Sigmoid colon (tissue), 3 donors: ENCODE results near the gene IL24.
A peak's percentile ranks its signal among the peaks of the same experiment; 100 is the strongest.

Source experiments
- CTCF ChIP-seq, 4 experiments: fragments of 450-650 bp in 3 of 4; fragments of 200-600 bp in 1 of 4; IDR thresholded peaks; one replicate each; pipeline ENCODE4 v1.5.1; 2016 to 2019; ENCODE audit warnings: antibody characterized with exemption in 4 of 4, mild to moderate bottlenecking in 3 of 4, moderate library complexity in 2 of 4
- POLR2A ChIP-seq, 2 donors: fragments of 450-650 bp; IDR thresholded peaks; one replicate each; pipeline ENCODE4 v1.6.1; 2016; ENCODE audit warnings: antibody characterized with exemption in 2 of 2, mild to moderate bottlenecking in 2 of 2, moderate library complexity in 2 of 2

- TF ChIP-seq CTCF (IDR thresholded peaks at IDR 0.05) (peak in 3 of 4 experiments; percentile 48 to 54 (median 51)), POLR2A (IDR thresholded peaks at IDR 0.05) (no peak)
Measured at GRCh38 chr1:206864939-206865671, 32.1 kb upstream of the IL24 start, which contains the start of gene IL20.
